ENCODE data around the gene MACROD2.

The MACROD2 gene

GRCh38 chr20:14343491-14344065, 348.3 kb downstream of the MACROD2 start:
- no peak for DNase-seq

GRCh38 chr20:14344746-14345145, 349.4 kb downstream of the MACROD2 start:
- DNase-seq: no peak

- no peak for DNase-seq
Measured at GRCh38 chr20:14355791-14356190, 360.5 kb downstream of the MACROD2 start.

GRCh38 chr20:14360416-14360815, 365.1 kb downstream of the MACROD2 start:
- DNase-seq: no peak

- no peak for DNase-seq
Measured at GRCh38 chr20:14361509-14362345, 366.4 kb downstream of the MACROD2 start.

GRCh38 chr20:14374196-14374595, 378.9 kb downstream of the MACROD2 start:
- no peak for DNase-seq

GRCh38 chr20:14375416-14375985, 380.2 kb downstream of the MACROD2 start:
- no peak for DNase-seq

DNA sequence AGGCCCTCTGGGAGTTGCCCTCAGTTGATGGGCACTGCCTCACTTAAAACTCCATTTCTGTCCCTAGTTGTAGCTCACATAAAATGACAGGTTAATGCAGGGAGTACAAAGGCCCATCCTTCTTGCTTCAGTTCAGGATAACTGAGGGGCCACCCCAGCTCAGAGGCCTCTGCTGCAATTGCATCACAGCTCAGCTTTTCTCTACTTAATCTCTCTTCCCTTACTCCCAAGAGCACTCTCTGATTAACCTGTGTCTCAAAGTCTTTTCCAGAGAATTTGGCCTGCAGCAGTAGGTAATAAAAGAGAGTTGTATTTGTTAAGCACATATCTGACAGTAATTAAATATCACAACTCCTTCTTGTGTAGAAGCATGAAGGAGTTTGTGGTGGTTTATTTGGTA, 383.0 kb downstream of the MACROD2 start:
- no peak for DNase-seq

DNA sequence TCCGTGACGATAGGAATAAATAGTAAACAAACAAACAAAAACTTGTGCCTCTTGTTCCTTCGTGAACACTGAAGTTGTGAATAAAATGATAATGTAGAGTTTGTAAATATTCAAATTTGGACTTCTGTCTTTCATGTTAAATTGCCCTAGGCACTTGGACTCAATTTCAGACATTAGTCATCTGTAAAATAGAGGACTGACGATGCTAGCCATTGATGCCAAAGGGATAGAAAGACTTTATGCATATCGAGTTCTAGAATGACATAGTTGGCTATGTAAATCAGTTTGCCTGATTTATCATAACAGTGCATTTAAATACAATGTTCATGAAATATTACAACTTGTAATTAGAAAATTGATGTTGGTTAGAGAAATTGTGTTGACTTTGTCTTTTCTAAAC, 388.0 kb downstream of the MACROD2 start:
- DNase-seq: no peak

DNA sequence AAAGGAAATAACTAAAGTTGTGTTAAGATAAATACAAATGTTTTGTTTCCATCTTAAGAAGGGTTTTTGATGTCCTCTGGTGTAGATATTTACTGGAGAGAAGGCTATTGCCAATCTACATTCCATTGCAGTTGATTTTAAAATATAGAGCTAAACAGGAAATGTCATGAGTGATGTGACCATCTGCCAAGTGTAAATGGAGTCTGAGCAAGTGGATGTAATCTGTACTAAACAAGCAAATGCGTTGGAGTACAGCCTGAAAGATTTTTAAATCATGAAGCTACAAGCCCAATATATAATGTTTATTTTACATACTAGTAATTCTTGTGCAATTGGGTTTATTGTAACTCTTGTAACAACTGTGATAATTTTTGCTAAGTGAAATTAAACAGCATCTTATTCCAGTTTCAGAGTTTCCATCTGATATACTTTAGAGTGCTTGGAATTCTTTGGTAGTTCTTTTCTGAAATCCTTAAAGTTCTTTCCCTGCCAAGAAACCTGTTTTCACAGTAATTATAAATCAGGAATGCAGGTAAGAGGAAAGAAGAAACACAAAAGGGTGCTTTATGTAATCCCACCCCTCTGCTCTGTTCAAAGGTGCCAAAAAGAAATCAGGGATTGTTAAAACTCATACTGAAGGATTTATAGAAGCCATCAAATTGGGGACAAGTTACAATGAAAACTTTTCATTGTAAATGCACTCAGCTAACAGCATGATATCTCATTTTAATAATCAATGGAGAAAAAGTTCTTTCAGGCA, 389.3 kb downstream of the MACROD2 start:
- no peak for DNase-seq

GRCh38 chr20:14385176-14385740, 389.9 kb downstream of the MACROD2 start:
- DNase-seq: no peak

DNA sequence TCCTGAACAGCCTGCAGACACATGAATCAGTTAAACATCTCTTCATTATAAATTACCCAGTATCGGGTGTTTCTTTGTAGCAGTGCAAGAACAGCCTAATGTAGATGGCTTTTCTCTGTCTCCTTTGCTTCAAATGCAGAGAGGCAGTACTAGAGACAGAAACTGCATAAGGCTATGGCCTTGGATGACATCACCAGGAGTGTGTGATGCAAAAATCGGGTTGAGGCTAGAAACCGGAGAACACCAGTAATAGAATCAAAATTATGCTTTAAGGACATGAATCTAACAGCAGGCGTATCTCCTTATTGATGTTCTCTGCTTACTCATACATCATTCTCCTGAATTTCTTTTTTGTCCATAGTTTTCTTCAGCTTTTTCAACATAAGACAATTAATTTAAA, 391.4 kb downstream of the MACROD2 start:
- DNase-seq: no peak

DNA sequence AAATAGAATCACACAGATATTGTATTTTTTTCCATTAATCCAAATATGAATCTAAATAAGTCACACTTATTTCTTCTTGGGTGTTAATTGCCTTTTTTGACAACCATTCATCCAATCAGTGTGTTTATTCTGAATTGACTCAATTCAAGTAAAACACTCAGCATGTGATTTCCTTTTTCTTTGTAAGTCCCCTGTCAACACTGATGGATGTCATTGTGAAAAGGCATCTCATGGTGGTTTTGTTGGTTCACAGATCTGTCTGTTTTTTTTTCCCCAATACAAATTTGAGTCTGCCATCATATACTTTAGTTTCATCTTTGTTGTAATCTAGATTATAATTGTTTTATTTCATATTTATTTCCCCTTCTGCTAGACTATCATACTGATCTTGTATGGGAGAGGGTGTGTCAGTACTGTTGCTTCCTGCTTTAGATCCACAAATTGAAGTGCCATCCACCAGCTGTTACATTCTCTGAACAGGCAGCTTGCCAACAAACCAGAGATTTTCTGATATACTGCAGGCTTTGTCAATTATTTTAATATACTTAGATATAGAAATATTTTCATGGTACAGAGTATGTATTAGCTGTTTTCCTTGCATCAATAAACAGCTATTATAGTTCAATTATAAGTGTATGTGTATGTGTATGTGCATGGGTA, 406.3 kb downstream of the MACROD2 start:
- no peak for DNase-seq

DNA sequence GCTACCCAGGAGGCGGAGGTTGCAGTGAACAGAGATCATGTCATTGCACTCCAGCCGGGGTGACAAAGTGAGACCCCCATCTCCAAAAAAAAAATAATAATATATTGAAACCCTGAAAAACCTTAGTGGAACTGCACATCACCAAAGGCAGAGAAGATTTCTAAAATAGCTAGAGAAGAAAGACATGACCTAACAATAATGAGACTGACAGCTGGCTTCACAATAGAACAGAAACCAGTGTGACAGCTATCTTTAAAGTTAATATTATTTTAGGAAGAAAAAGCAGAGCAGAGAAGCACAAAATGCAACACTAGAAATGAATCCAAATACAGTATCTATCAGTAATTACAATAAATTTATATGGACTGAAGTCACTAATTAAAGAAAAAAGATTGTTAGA, 409.2 kb downstream of the MACROD2 start:
- no peak for DNase-seq

DNA sequence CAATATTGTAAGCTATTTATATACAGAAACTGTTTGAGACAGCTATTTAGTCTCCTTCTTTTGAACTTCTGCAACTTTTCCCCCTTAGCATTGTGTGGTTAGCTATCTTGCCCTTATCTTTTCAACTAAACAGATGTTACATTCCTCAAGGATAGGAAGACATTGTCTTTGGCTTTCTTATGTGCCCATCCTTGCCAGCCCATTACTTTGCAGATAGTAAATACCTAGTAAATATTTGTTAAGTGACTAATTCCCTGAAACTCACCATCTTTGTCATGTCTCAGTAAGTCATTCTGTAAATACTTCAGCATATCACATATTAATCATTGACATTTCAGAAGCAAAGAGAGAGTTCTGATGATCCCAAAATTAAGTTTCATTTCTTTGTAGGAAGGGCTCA, 411.2 kb downstream of the MACROD2 start:
- DNase-seq: no peak

DNA sequence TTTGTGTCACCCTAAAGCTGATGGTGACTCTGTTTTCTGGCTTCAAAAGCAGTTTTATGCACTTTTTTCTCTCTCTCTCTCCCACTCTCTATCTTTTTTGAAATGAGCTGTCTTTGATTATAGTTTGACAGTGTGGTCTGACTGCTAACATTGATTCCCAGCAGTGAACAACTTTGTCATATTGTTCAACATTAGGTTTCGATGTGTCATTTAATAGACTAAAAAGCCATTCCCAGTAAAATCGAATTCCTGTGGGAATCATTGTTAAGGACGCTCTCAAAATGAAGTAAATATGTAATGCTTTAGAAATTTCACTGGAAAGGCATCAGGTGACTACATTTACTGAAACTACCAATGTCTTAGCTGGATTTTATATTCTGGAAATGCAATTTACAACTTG, 412.0 kb downstream of the MACROD2 start:
- DNase-seq: no peak

DNA sequence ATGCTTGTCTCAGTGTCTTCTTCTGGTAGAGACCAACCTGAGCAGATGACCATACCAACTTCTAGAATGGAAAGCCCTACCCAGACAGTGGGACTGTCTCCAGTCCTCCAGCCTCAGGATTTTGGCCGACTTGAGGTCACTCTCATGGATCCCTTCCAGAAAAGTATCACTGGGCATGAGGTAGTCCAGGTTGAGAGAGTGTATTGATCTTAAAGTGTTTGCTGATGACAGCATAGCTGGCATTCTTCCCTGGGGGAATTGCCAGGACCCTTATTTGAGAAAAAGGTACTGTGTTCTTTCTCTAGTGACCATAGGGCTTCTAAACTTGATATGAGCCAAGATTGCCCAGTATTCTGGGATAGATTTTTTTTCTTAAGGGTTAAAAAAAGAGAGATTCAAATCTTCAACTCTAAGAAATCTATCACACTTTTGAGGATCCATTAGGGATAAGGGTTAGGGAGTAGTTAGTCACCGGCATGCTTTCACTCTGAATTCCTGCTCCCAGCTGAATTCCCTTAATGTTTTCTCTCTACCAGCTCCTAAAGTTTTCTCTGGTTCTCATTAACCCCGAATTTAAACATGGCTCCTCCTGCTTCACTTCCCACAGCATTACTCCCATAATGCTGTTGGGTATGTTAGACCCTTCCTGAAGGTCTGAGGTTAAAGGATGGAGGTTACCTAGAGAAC, 415.7 kb downstream of the MACROD2 start:
- DNase-seq: no peak

GRCh38 chr20:14412065-14412681, 416.9 kb downstream of the MACROD2 start:
- DNase-seq: no peak

- DNase-seq: no peak
Measured at GRCh38 chr20:14413835-14414234, 418.5 kb downstream of the MACROD2 start.

DNA sequence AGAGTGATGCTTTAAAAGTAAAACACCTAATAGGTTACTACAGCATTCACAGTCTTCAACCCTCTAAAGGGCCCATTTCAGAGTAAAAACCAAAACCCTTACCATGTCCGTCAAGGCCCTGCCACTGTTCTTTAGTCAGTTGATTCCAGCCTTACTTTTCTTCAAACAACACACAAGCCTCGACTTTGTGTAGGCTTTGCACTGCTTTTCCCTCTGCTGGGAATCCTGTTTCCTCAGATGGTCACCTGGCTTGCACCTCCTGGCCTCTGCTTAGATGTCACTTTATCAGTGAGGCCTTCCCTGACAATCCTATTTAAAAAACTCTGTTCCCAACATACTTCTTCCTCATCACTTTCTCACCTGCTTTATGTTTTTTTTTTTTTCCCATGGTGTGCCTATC, 419.2 kb downstream of the MACROD2 start:
- no peak for DNase-seq

- DNase-seq: no peak
Measured at GRCh38 chr20:14415467-14415866, 420.2 kb downstream of the MACROD2 start.

- no peak for DNase-seq
Measured at GRCh38 chr20:14418376-14418775, 423.1 kb downstream of the MACROD2 start.

All from CD4-positive, alpha-beta T cell treated with Interleukin-4 for 4 hours (primary cell).